CD4-positive, alpha-beta T cell treated with Interleukin-2 at 100 ng/mL for 4 hours (primary cell): ENCODE results near the gene VPS54.

Source experiments
- DNase-seq: peaks from one replicate; pipeline ENCODE4 v3.0.0-alpha.2; 2020; ENCODE audit warnings: low spot score

The VPS54 gene

DNA sequence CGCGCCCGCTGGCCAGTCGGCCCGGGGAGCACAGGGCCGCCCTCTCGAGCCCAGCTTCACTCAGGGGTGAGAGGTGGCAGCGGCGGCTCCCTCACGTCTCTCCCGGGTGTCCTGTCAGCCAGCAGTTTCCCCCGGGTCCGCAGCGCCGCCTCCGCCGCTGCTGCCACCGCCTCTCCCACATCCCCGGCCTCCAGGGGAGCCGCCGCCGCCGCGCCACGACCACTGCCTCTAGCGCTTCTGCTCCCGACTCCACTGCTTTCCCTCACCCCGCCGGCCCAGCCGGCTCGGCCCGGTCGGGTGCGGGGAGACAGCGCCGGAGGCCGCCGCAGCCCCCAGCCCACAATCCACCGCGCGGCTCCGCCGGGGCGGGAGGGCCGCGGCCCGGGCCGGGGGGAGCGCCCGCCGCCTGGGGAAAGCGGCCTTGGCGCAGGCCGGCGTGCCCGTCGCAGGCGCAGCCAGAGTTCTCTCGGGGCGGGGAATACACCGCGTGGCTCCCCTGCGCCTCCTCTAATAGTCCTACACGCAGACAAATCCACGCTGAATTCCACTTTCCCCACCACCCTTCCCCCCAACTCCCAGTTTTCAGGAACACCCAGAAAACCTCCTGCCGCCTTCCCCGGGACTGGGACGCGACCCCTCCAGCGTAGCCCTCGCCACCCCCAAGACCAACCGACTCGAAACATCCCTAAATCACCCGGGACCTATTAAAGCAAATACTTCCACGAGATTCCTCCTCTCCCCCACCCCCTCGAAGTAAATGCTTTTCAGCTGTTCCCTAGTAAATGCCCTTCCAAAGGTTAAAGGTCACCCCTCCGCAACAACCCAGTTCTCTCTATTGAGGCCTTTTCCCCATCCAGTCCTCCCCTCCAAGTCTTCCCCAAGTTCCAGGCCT lies at the start of gene VPS54:
Gene VPS54, minus strand, starts transcription at position 346 of the 892 bp plus-strand sequence. CDS start 35,429 bp downstream, outside the sequence.
- DNase-seq: peak; percentile 48

- no peak for DNase-seq
Observed at GRCh38 chr2:64067326-64067725, 48.1 kb upstream of the VPS54 start.

- no peak for DNase-seq
Observed at GRCh38 chr2:64065516-64065915, 46.3 kb upstream of the VPS54 start.

DNA sequence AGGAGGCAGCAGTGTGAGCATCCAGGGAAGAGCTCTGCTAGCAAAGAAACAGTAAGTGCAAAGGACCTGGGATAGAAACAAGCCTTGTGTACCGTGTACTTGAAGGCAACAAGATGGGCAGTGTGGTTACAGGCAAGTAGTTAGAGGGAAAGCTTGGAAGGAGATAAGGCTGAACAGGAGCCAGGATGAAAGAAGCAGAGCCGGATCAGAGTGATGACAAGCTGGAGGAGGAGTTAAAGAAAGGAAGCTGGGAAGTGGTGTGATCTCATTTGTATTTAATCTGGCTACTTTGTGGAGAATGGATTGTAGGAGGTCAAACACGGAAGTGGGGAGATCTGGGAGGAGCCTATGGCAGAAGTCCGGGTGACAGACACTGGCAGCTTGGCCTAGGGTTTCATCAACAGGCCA lies 44.7 kb upstream of the VPS54 start:
- DNase-seq: no peak

DNA sequence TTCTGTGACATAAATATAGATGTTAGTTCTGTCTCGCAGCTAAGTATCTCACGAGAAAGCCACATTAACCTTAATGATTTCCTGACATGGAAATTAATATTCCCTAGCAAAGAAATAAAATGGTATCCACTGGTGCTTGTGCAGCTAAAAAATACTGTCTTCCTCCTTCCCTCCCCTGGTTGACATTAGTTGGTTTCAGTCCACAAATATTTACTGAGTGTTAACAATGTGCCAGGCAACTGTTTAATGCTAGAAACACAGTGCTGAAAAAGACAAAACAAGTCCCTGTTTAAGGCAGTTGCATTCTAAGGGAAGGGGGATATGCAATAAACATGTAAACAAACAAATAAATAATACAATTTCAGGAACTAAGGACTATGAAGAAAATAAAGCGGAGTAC lies 44.2 kb upstream of the VPS54 start:
- no peak for DNase-seq

GRCh38 chr2:64062840-64063239 lies 43.6 kb upstream of the VPS54 start:
- no peak for DNase-seq

- DNase-seq: no peak
Observed at GRCh38 chr2:64059270-64059669, 40.0 kb upstream of the VPS54 start.

- DNase-seq: no peak
Observed at GRCh38 chr2:64056021-64056420, 36.8 kb upstream of the VPS54 start.

GRCh38 chr2:64054161-64054915 lies 35.1 kb upstream of the VPS54 start:
- DNase-seq: no peak

DNA sequence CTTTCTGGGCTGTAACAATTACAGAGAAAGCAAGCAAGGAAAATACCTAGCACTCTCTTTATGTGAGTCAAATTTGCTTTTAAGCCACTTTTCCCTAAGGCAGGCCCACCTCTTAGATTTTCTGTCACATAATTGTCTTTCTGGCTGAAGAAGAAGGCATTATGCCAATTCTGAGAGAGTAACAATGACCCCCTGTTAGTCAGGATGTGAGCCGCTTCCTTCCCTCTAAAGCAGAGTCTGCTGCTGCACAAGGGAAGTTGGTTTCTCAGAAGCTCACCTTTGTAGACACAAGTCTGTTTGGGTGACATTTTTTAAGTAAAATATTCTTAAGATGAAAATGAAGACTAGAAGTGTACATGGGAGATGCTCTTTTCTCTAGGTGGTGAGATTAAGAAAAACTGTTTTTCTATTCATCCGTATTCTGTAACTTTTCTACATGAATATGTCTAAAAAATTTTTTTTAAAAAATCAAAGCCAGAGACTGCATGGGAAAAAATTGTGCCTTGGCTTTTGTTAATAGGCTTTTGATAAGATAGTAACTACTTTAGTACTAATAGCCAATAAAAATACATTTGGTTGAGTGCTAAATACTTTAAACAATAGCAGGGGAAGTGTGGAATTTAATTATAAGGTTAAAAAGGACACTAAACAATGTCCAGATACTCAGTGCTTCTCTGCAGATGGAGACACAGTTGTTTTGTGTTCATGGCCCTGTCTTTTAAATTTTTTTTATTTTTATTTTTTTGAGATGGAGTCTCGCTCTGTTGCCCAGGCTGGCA lies 33.4 kb upstream of the VPS54 start:
- DNase-seq: peak; percentile 45

DNA sequence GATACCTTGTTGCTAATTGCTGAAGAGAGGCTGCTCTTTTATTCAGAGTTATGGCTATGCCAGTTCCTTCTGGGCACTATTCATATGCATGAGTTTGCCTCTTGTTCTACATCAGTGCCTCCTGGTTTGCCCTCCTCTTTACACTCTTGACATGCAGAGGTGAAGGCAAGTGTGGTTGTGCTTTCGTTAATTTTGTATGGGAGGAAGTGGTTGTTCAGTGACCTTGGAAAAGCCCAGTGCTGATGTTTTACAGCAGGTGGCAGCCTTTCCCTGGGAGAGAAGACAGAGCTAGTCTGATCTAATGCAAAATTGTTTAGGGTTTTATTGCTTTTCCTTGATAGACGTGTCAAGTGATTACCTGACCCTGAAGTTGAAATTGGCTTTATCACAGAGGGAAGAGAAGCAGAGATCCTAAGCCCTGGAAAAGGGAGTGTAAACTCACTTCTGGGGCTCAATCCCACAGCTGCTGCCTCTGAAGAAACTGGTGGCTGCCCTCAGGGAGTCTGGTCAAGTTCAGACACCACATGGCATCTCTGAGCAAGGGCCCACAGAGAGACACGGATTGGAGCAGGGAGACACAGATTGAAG lies 30.5 kb upstream of the VPS54 start:
- DNase-seq: peak; percentile 83

DNA sequence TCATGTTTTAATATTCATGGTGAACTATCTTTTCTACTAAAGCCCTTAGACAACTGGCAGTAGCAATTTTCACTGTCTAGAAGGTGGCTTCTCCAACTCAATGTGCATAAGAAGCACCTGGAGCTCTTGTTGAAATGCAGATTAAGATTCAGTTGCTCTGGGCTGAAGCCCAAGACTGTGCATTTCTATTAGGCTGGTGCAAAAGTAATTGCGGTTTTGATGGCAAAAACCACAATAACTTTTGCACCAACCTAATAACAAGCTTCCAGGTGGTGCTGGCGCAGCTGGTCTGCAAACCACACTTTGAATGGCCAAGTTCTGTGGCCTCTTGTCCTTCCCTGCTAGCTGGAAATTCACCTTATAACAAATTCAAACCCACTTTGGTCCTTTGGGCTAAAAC lies 26.7 kb upstream of the VPS54 start:
- DNase-seq: no peak

- no peak for DNase-seq
Observed at GRCh38 chr2:64040161-64040560, 20.9 kb upstream of the VPS54 start.

- peak; percentile 74 for DNase-seq
Observed at GRCh38 chr2:64036034-64036705, 16.9 kb upstream of the VPS54 start.

DNA sequence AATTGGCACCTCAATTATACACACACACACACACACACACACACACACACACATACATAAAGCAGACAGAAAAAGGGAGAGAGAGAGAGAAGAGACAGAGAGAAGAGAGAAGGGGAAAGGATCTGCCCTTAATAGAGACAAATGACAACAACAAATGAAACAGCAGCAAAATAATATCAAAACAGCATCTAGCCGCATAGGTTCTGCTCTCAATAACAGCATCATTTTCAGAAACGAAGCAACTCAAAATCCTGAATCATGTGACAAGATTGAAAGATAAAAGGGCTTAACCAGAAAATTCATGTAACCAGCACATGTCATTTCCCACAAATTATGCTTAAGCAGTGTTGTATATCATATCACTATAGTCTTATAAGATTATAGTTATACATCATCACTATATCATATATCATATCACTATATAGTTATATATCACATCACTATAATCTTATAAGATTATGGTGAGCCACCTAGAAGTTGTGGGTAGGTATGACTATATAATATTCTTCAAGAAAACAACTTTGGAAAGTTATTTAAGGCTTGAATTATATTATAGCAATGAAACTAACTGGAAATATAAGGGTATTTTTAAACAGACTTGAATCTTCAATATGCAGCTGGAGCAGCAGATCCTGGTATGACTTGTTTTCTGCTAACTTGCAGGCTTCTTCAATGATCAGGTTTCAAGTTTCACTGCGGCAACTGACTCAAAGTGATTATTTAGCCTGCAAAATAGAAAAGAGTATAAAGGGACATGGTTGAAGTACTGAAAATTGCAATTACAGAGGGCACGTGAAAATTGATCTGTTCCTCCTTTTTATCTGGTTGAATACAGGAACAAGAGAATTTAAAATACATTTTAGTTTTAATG lies 16.1 kb upstream of the VPS54 start:
- peak; percentile 41 for DNase-seq

- DNase-seq: no peak
Observed at GRCh38 chr2:64029116-64029665, 10.0 kb upstream of the VPS54 start.

DNA sequence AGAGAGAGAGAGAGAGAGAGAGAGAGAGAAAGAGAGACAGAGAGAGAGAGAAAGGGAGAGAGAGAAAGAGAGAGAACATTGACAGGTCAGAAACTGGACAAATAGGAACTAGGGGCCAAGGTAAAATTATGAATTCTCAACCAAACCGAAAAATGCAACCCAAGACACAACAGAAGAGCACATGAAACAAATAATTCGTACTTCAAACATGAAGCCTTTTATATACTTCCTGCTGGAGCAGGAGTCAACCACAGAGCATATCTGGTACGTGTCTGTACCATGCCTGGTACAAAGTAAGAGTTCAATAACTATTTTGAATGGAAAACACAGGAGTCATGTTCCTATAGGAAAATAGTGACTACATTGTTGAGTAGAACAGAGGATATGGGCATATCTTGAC lies 6.5 kb upstream of the VPS54 start:
- DNase-seq: no peak

GRCh38 chr2:64024259-64024949 lies 5.2 kb upstream of the VPS54 start:
- DNase-seq: no peak

DNA sequence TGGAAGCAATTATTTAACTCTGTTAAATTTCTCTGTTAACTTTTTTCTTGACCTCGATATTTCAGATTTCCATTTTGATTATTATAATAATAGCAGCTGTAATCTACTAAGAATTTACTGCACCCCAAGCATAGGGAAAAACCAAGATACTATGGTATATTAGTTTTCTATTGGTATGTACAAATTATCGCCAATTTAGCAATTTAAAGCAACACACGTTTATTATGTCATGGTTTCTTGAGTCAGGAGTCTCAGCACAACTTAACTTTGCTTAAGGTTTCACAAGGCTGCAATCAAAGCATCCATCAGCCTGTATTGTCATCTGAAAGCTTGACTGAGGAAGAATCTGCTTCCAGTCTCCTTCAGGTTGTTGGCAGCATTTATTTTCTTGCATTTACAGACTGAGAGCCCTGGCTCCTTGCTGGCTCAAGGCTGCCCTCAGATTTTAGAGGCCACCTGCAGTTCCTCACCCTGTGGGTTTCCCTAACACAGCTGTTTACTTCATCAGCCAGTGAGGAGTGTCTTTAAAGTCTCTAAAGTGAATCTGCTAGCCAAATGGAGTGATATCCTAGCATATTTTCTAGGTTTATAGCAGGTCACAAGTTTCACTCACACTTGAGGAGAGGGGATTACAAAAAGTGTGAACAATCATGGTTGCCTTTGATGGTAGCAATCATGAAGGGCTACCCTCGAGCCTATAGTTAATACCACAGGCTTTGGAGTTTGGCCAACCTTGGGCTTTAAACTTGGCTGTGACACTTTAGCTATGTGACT lies 4.4 kb upstream of the VPS54 start:
- DNase-seq: no peak
